Small intestine (tissue), 16 donors: ENCODE results near the gene FYB2. TPM values are rescaled to one million over a fixed set of nuclear protein-coding genes. Genes with fewer than 3 reads are reported as not detected.

ENCODE experiments used
- DNase-seq, 2 donors: peaks; one replicate each; pipeline versions ENCODE4 v3.0.0 to v3.0.0-alpha.2; 2013
- FAIRE-seq: peaks from 2 replicates; lab custom pipeline; 2012; peaks lifted over from hg19 to GRCh38; lab: Jason Lieb, UNC
- H3K27ac ChIP-seq, 3 donors: one replicate each; pipeline ENCODE4 v1.5.1; 2013; ENCODE audit warnings: low read length in 2 of 3, mild to moderate bottlenecking in 2 of 3, control low read depth in 1 of 3, inconsistent platforms in 1 of 3, low read depth in 1 of 3, moderate library complexity in 1 of 3
- H3K27me3 ChIP-seq, 3 donors: one replicate each; pipeline ENCODE4 v1.6.1; 2013; ENCODE audit warnings: low read length in 3 of 3, inconsistent platforms in 1 of 3; ENCODE audit not compliant: control insufficient read depth in 3 of 3, insufficient read depth in 3 of 3
- H3K36me3 ChIP-seq, 3 donors: one replicate each; pipeline ENCODE4 v1.6.1; 2013; ENCODE audit warnings: low read length in 3 of 3, inconsistent platforms in 1 of 3, low read depth in 1 of 3, mild to moderate bottlenecking in 1 of 3, moderate library complexity in 1 of 3; ENCODE audit not compliant: control insufficient read depth in 3 of 3, insufficient read depth in 2 of 3
- H3K4me1 ChIP-seq, 3 donors: one replicate each; pipeline ENCODE4 v1.6.1; 2013; ENCODE audit warnings: low read length in 2 of 3, inconsistent platforms in 1 of 3, low read depth in 1 of 3, mild to moderate bottlenecking in 1 of 3, moderate library complexity in 1 of 3; ENCODE audit not compliant: control insufficient read depth in 3 of 3, insufficient read depth in 2 of 3
- H3K4me3 ChIP-seq, 3 donors: one replicate each; pipeline ENCODE4 v1.5.1; 2013; ENCODE audit warnings: low read length in 3 of 3, control low read depth in 1 of 3, inconsistent platforms in 1 of 3, low read depth in 1 of 3, mild to moderate bottlenecking in 1 of 3, moderate library complexity in 1 of 3
- H3K9me3 ChIP-seq, 2 donors: one replicate each; pipeline ENCODE4 v1.6.1; 2013; ENCODE audit warnings: low read depth in 1 of 2, low read length in 1 of 2; ENCODE audit not compliant: control insufficient read depth in 2 of 2, insufficient read depth in 1 of 2
- WGBS, 3 donors: extraction: QIAGEN DNeasy Blood & Tissue Kit; methylation state at CpG; one replicate each; pipeline ENCODE4 v1.1.7; 2013; 5-methylcytosine and 5-hydroxymethylcytosine counted together
- long read RNA-seq, 10 donors: transcript quantifications; one replicate each; lab custom pipeline, GENCODE V29; 2026
- polyA plus RNA-seq, 4 donors: library from polyadenylated mRNA; stranded (reverse) in 3 of 4; unstranded in 1 of 4; fragments of 200-250 nt in 3 of 4; fragments of 120-200 nt in 1 of 4; gene quantifications; one replicate each; pipeline versions ENCODE4 v1.2.1 to v1.2.3, GENCODE V29; 2013
- donor health status: healthy with polysubstance abuse.
- donor health status: control.
- donor health status: control.
- donor health status: Bipolar disorder and iron deficiency.
- donor health status: healthy.

Gene FYB2
- polyA plus RNA-seq, result 10 to 100 TPM in 1 of 4 donors, 1 to 10 TPM in 2, not detected in 1; 1.1 to 10.2 (median 1.2) TPM
- long read RNA-seq, donor 1, result 0 reads
- long read RNA-seq, donor 2, result 0 reads
- long read RNA-seq, donor 3, result 0 reads
- long read RNA-seq, donor 4, result 0 reads
- long read RNA-seq, donor 5, result 0 reads
- long read RNA-seq, donor 6, partial matches to known transcripts, result 0 of 3 reads
- long read RNA-seq, donor 6, other reads (novel, unspliced or antisense), result 0 of 3 reads
- long read RNA-seq, donor 7, result 0 reads
- long read RNA-seq, donor 8, result 0 reads
- long read RNA-seq, donor 9, result 0 reads
- long read RNA-seq, donor 10, result 0 reads

- Histone ChIP-seq H3K4me1 (peaks cover 0 to 43% (median 0%) of the 10 kb centered on the region in 3 donors), H3K9me3 (peaks cover 0 to 1% of the 10 kb centered on the region in 2 donors), H3K27me3 (no peaks in the 10 kb centered on the region), H3K36me3 (no peaks in the 10 kb centered on the region), H3K27ac (peak within 1 kb of the TSS in 2 of 3 donors; percentile 27 to 92), H3K4me3 (peak within 1 kb of the TSS in 1 of 3 donors; percentile 5)
- 21 to 61% (median 27%) methylated on average over 10 of the region's 10 CpGs for WGBS, 3 donors
- DNase-seq (peak; percentile 45 to 49), FAIRE-seq (no peak)
Observed at GRCh38 chr1:56819387-56819899, at the start of gene FYB2. TSS of gene FYB2 (minus strand) at chr1:56819404. CDS start at chr1:56819290, 114 bp downstream.

GRCh38 chr1:56868761-56869160 lies 49.6 kb upstream of the FYB2 start:
- H3K36me3 ChIP-seq, result no peaks in the 10 kb centered on the region
- no peak overlapping the region for H3K27ac ChIP-seq
- H3K4me3 ChIP-seq, result no peak overlapping the region
- DNase-seq (no peak), FAIRE-seq (no peak)
- H3K9me3 ChIP-seq, result no peaks in the 10 kb centered on the region
- peaks cover 0 to 2% (median 0%) of the 10 kb centered on the region in 3 donors for H3K27me3 ChIP-seq
- WGBS, 3 donors, result 67 to 80% (median 74%) methylated on average over 2 of the region's 2 CpGs
- H3K4me1 ChIP-seq, result peaks cover 0 to 4% (median 0%) of the 10 kb centered on the region in 3 donors

- Histone ChIP-seq H3K36me3 (no peaks in the 10 kb centered on the region), H3K4me1 (peaks cover 0 to 5% (median 0%) of the 10 kb centered on the region in 3 donors), H3K27ac (no peak overlapping the region), H3K4me3 (no peak overlapping the region), H3K9me3 (no peaks in the 10 kb centered on the region), H3K27me3 (peaks cover 0 to 2% (median 0%) of the 10 kb centered on the region in 3 donors)
- FAIRE-seq, result no peak
- no peak for DNase-seq
- 71 to 85% (median 75%) methylated on average over 5 of the region's 5 CpGs for WGBS, 3 donors
Observed at GRCh38 chr1:56867491-56867890, 48.3 kb upstream of the FYB2 start.

- H3K9me3 ChIP-seq, result no peaks in the 10 kb centered on the region
- no peak overlapping the region for H3K4me3 ChIP-seq
- peaks cover 0 to 2% (median 0%) of the 10 kb centered on the region in 3 donors for H3K27me3 ChIP-seq
- DNase-seq, result no peak
- H3K4me1 ChIP-seq, result peaks cover 0 to 5% (median 0%) of the 10 kb centered on the region in 3 donors
- H3K27ac ChIP-seq, result no peak overlapping the region
- no peak for FAIRE-seq
- H3K36me3 ChIP-seq, result no peaks in the 10 kb centered on the region
- 68 to 76% (median 72%) methylated on average over 2 of the region's 2 CpGs for WGBS, 3 donors
Observed at GRCh38 chr1:56866656-56867055, 47.5 kb upstream of the FYB2 start.

- WGBS, 3 donors, result 41 to 74% (median 43%) methylated on average over 2 of the region's 2 CpGs
Observed at GRCh38 chr1:56864430-56864829, 45.2 kb upstream of the FYB2 start.

GRCh38 chr1:56863265-56863992 lies 44.2 kb upstream of the FYB2 start:
- Histone ChIP-seq H3K4me1 (peaks cover 0 to 5% (median 0%) of the 10 kb centered on the region in 3 donors), H3K27ac (peak overlapping the region in 1 of 3 donors; percentile 70), H3K4me3 (no peak overlapping the region), H3K9me3 (no peaks in the 10 kb centered on the region), H3K36me3 (no peaks in the 10 kb centered on the region), H3K27me3 (peaks cover 0 to 2% (median 0%) of the 10 kb centered on the region in 3 donors)
- no peak for FAIRE-seq
- WGBS, 3 donors, result 70 to 87% (median 77%) methylated on average over 3 of the region's 3 CpGs
- DNase-seq, result peak in 1 of 2 donors; percentile 62

More at GRCh38 chr1:56864430-56864829, 45.2 kb upstream of the FYB2 start:
- Histone ChIP-seq H3K4me1 (peaks cover 0 to 5% (median 0%) of the 10 kb centered on the region in 3 donors), H3K27ac (no peak overlapping the region), H3K4me3 (no peak overlapping the region), H3K36me3 (no peaks in the 10 kb centered on the region), H3K9me3 (no peaks in the 10 kb centered on the region), H3K27me3 (peaks cover 0 to 2% (median 0%) of the 10 kb centered on the region in 3 donors)
- peak in 1 of 2 donors; percentile 33 for DNase-seq
- no peak for FAIRE-seq

- peaks cover 0 to 19% (median 0%) of the 10 kb centered on the region in 3 donors for H3K4me1 ChIP-seq
- no peak overlapping the region for H3K4me3 ChIP-seq
- no peak for DNase-seq
- no peak overlapping the region for H3K27ac ChIP-seq
- no peaks in the 10 kb centered on the region for H3K27me3 ChIP-seq
- no peaks in the 10 kb centered on the region for H3K36me3 ChIP-seq
- H3K9me3 ChIP-seq, result no peaks in the 10 kb centered on the region
- FAIRE-seq, result no peak
Observed at GRCh38 chr1:56859287-56859686, 40.1 kb upstream of the FYB2 start.

- Histone ChIP-seq H3K27me3 (no peaks in the 10 kb centered on the region), H3K4me1 (peaks cover 0 to 36% (median 6%) of the 10 kb centered on the region in 3 donors), H3K9me3 (no peaks in the 10 kb centered on the region), H3K27ac (peak overlapping the region in 1 of 3 donors; percentile 34), H3K36me3 (no peaks in the 10 kb centered on the region), H3K4me3 (no peak overlapping the region)
- DNase-seq (no peak), FAIRE-seq (no peak)
Observed at GRCh38 chr1:56856186-56856585, 37.0 kb upstream of the FYB2 start.
